GM12873 (cell line): ENCODE measurements around the gene PRKD1.

Source experiments
- TF ChIP-seq, protein P1 (sequence below): IDR thresholded peaks from 2 replicates; pipeline ENCODE4 v1.5.1; 2012; ENCODE audit warnings: low read depth, mild to moderate bottlenecking, moderate library complexity, low read length, control low read depth; ENCODE audit not compliant: insufficient read depth; ENCODE audit errors: missing control alignments

Gene PRKD1

DNA sequence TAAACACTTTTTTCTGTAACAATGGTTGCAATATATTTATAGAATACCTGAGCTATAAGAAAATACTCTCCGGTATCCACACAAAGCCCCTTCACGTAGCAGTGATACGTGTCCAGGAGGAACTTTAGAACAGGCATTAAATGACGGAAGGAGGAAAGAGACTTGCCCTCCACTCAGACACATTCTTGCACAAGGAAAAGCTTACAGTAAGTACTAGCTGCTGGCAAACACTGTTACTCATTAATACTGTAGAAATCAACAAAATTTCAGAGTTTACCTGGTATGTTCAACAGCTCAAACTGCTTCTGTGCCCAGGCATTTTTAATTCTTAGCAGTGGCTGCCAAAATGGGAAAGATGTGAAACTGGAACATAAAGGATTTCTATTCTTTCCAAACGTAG is 41.7 kb downstream of the PRKD1 start:
- TF ChIP-seq, protein P1, sequence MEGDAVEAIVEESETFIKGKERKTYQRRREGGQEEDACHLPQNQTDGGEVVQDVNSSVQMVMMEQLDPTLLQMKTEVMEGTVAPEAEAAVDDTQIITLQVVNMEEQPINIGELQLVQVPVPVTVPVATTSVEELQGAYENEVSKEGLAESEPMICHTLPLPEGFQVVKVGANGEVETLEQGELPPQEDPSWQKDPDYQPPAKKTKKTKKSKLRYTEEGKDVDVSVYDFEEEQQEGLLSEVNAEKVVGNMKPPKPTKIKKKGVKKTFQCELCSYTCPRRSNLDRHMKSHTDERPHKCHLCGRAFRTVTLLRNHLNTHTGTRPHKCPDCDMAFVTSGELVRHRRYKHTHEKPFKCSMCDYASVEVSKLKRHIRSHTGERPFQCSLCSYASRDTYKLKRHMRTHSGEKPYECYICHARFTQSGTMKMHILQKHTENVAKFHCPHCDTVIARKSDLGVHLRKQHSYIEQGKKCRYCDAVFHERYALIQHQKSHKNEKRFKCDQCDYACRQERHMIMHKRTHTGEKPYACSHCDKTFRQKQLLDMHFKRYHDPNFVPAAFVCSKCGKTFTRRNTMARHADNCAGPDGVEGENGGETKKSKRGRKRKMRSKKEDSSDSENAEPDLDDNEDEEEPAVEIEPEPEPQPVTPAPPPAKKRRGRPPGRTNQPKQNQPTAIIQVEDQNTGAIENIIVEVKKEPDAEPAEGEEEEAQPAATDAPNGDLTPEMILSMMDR = no peak

GRCh38 chr14:29868000-29868399 is 59.6 kb downstream of the PRKD1 start:
- TF ChIP-seq, protein P1 = no peak

DNA sequence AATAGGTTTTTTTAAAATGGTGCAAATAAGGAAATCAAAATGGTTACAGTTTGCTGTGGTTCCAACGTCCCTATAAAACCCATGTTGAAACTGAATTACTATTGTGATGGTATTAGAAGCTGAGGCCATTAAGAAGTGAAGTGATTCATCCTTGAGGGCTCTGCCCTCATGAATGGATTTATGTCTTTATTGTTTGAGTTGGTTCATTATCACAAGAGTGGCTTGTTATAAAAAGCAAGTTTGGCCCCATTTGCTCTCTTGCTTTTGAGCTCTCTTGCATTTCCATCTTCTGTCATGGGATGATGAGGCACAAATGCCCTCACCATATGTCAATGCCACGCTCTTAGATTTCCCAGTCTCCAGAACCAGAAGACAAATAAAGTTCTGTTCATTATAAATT is 62.3 kb downstream of the PRKD1 start:
- TF ChIP-seq, protein P1 = no peak

GRCh38 chr14:29861996-29862395 is 65.7 kb downstream of the PRKD1 start:
- TF ChIP-seq, protein P1 = no peak

GRCh38 chr14:29858299-29858698 is 69.3 kb downstream of the PRKD1 start:
- TF ChIP-seq, protein P1 = no peak

DNA sequence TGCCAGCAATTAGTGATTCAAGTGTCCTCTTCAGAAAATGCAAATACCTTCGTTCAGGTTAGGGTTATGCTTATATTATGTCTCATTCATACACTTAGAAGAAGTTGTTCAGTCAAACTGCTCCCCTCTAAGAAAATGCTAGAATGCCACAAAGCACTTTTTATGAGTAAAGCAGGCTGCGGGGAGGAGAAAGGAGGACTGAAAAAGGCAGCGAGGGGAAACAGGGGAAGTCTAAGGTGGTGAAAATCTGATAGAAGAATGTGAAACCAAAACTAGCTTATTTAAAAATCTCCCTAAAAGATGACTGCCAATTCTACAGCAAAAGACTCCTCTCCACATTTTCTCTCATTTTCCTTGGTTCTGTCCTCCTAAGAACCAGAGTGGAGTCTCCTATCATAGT is 70.1 kb downstream of the PRKD1 start:
- TF ChIP-seq, protein P1 = no peak

- TF ChIP-seq, protein P1 = no peak
Observed at GRCh38 chr14:29856516-29856915, 71.1 kb downstream of the PRKD1 start.

DNA sequence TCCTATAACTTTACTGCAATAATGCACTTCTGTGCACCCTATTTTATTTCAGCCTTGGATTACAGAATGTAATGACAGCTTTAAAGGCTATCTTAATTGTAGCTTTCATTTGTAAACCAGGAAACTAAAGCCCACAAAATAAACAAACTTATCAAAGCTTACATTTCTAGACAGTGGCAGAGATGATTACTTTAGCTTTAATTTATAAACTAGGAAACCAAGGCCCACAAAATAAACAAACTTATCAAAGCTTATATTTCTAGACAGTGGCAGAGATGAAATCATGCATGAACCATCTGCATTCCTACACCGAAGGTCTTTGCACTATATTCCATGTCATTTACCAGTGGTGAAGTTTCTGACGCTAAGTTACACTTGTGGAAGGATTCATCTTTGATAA is 74.4 kb downstream of the PRKD1 start:
- TF ChIP-seq, protein P1 = no peak
